Cortex of kidney (tissue), 1 donor: ENCODE results near the gene PRKCB.

Experiments
- DNase-seq: peaks from one replicate; lab custom pipeline; 2025; lab: John Stamatoyannopoulos, UW

PRKCB gene

DNA sequence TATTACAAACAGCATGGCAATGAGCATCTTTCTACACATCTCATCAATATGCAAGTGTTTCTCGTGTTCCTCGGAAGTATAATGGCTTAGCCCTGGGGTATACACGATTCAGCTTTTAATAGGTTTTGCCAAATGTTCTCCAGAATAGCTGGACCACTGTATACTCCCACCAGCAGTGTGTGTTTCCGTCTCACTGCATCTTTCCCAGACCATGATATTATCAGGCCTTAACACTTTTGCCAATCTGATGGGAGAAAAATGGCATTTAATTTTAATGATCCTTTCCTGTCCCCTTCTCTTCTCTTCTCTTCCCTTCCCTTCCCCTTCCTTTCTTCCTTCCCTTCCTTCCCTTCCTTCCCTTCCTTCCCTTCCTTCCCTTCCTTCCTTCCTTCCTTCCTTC, 30.8 kb downstream of the PRKCB start:
- DNase-seq = no peak

DNA sequence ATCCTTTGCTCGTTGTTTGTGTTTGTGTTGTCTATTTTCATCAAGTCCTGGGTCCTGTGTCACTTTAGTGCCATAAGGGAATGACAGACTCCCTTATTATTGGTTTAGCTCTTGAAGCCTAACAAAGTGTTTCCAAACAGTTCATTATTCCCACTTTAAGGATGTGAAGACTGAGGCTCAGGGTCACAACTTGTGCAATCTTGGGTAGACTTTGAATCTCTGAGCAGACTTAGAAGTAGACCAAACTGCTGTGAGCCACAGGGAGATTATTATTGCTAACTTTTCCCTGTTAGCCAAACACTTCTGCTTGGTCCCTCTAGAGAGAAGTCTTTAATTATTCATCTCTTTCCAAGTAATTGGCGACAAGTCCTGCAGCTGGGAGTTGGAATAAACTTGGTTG, 31.8 kb downstream of the PRKCB start:
- no peak for DNase-seq

DNA sequence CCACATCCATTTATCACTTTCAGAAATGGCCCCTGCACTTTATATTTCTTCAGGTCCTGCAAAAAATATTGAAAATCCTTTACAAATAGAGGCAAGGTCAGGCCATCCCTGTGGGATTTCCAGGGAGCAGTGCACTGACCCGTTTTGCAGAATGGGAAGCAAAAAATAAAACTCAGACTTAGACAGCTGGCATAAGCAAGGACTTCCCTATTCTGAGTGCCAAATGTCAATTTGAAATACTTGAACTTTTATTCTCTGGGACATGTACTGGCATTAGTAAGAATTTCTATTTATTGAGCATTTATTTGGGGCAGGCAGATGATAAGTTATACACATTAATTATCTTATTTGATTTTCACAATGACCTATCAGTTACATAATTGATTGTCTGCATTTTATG, 32.4 kb downstream of the PRKCB start:
- no peak for DNase-seq

DNA sequence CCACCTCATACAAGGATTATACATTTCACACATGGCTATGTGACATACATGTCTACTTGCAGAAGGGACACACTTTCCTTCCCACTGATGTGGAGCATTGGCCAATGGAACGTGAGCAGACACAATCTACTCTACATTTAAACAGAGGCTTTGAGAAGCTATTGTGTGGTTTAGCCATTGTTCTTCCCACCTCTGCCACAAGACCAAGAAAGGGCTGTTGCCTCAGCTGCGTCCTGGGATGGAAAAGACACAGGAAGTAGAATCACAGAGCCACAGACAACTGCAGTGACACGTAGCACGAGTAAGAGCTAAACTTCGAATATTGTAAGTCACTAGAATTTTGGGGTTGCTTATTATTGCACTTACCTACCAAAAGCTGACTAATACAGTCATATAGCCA, 33.3 kb downstream of the PRKCB start:
- DNase-seq = no peak

DNA sequence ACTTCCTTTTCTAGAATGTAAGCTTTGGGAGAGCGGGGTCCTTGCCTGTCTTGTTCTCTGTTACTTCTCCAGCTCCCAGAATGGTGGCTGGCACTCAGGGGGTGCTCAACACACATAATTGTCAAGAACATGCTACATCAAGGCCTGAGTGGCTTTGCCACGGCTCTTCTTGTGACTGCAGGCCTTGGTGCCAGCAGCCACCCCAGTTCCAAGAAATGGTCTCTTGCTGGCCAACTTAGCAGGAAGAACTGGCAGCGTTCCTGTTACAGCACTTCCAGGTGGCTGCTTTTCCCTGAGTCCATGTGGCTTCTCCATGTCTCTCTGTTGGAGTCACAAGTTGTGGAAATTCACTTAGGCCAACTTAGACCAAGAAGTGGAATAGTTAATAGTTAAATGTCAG, 36.1 kb downstream of the PRKCB start:
- no peak for DNase-seq

DNA sequence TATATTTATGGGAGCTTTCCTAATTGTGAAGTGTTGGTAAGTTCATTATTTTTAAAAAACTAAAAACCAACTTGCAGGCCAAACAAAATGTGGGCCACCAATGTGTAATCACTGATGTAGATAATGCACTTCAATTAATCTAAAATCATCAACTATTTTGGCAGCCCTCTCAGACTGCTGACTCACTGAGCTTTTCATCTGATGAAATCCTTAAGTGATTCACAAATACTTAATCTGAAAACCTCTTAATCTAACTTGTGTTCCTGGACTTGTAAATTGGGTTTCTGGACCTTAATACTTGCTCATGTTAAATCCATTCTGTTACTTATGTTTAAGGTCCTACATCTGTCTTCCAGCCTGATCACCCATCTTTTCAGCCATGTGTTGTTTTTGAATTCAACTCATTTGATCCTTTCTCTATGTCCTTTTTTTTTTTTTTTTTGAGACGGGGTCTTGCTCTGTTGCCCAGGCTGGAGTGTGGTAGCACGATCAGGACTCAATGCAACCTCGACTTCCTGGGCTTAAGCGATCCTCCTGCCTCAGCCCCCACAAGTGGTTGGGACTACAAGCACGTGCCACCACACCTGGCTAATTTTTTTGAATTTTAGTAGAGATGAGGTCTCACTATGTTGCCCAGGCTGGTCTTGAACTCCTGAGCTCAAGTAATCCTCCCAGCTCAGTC, 39.0 kb downstream of the PRKCB start:
- no peak for DNase-seq

DNA sequence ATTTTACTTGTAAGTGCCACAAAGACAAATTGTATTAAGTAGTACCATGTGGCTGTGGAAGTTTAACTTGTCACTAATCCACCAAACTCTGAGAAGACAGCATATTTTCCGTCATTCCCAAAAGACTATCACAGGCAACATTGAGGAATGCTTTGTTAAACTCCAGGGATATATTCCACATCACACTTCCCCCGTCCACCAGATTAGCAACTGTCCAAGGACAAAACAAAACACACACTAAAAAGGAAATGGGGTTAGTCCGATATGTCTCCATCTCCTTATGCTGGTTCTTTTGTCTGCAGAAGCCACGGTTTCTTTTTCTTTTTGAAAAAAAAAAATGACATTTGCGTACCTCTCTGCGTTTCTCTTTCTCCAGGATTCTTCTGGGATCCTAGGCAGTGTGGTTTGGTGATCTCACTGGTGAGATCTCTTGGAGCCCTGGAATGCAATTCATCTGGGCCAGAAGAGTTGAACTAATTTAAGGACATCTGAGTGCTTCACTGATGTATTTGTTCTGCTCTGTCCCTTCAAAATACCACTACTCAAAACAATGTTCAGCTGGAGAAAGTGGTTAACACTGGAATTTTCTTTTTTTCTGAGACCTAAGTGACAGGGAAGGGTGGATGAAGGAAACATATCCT, 40.6 kb downstream of the PRKCB start:
- no peak for DNase-seq

DNA sequence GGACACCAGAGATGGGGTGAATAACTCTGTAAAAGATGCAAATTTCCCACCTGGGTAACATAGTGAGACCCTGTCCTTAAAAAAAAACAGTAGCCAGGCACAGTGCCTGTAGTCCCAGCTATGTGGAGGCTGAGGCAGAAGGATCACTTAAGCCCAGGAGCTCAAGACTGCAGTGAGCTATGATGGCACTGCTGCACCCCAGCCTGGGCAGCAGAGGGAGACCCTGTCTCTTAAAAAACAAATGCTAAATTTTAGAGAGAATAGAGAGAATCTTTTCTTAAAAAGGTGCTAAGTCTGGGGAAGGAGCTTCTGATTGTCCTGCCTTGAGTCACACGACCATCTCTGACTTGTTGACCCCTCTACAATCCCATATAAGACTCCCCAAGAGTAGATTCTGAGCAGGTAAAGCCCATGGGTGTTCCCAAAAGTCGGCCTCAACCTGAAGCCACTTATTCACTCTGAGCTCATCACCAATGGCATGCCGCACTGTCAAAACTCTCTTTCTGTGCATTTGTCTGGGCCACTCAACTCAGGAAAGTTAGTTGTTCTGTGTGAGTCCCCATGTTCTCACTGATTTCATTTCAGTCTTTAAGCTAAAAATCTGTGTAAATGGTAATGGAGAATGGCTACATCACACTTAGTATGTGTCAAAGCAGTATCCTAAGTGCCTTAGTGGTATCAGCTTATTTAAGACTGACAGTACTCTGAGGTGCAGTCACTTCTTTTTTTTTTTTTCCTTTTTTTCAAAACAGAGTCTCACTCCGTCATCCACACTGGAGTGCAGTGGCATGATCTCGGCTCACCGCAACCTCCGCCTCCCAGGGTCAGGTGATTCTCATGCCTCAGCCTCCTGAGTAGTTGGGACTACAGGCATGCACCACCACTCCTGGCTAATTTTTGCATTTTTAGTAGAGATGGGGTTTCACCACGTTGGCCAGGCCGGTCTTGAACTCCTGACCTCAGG, 41.6 kb downstream of the PRKCB start:
- no peak for DNase-seq

DNA sequence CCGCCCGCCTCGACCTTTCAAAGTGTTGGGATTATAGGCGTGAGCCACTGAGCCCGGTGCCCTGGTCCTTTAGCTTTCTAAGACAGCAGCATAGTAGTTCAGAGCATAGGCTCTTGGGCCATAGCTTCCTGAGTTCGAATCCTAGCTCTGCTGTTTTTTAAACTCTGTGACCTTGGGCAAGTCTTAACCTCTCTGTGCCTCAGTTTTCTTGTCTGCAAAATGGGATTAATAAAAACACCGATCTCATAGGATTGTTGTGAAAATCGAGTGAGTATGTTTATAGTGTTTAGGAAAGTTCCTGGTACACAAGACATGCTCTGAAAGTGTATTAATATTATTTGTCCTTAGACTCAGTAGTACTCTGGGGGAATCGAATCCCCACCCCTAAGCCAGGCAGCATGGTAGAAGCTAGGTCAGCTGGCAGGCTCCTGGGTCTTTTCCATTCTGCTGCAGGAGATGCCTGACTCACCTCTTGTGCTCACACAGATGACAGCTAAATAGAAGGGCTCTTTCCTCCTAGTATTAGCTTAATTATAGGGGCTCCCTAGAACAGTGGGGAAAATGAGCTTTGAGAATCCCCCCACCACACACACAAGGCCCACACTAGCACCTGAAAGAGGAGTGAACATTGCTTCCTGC, 44.1 kb downstream of the PRKCB start:
- DNase-seq = no peak

DNA sequence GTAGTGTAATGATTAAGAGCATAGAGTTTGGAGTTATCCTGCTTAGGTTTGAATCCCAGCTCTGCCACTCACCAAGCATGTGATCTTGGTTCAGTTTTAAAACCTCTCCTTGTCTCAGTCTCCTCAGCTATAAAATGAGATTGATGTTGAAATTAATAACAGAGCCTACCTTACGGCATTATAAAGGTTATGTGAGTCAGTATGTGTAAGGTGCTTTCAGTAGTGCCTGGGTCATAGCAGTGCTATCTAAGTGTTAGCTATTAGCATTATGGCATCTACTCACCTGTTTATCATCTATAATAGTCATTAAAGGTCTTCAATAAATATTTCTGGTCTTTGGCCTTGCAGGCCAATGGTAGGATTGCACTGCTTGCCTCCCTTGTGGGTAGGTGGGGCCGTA, 53.4 kb downstream of the PRKCB start:
- no peak for DNase-seq

DNA sequence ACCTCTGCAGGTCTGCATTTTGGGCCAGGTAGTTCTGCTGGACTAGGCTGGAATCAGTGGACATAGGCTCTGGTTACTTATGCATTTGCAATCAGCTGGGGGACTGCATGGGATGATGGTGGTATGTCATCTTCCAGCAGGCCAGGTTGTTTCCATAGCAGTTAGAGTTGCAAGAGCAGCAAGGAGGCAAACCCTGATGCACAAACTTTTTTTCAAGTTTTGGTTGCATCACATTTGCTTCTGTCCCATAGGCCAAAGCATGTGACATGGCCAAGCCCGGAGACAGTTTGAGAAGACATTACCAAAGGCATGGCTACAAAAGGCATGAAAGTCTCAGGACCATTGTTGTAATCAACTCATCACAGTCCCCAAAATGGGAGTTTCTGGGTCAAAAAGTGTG, 58.2 kb downstream of the PRKCB start:
- DNase-seq = no peak

DNA sequence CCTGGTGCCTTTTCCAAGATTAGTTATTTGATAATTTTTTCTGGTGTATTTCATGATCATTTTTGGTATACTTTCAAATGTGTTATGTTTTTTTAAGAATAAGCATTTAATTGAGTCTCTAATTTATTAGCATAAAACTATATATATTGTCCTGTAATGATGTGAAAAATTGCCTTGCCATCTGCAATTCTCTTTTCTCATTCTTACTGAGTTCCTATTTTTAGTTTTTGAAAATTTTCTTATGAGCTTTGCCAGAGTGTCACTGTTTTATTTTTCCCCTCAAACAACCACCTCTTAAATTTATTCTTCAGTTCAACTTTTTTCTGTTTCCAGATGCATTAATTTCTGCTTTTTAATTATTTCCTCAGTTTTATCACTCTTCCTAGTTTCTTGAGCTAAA, 59.3 kb downstream of the PRKCB start:
- no peak for DNase-seq

DNA sequence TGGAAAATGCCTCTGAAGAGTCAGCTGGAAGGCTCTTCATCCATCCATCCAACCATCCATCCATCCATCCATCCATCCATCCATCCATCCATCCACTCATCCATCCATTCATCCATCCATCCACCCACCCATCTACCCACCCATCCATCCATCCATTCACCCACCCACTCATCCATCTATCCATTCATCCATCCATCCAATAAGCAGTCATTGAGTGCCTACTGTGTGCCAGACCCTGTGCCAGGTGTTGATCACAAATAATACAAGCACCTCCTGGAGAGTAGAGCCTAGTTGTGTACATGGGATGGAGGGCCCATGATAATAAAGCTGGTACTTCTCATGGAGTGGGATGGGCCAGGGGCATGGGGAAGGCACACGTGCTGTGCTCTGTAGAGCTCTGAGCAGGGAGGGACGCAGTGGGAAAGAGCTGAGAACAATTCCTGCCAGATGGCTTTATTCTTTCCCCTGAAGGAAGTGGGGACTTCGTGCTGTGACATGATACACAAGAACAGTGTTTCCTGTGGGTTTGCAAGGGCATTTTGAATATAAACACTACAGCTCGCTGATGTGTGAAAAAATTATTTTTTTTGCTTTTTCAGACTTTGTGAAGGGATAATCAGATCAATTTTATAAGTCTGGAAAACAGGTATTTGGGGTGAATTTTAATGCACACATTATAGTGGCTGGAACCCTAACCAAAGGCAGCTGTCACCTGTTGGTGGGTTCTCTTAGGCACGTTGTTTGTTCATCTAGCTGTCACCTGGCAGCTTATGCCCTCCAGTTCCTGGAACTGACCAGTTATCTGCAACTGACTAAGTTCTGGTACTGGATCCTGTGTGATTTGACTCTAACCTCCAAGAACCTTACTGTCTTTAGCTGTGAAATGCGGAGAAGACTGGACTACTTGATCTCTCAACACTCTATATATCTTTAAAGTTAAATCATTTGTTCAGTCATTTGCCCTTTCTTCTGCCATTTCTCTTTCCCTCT, 61.3 kb downstream of the PRKCB start:
- DNase-seq = no peak

DNA sequence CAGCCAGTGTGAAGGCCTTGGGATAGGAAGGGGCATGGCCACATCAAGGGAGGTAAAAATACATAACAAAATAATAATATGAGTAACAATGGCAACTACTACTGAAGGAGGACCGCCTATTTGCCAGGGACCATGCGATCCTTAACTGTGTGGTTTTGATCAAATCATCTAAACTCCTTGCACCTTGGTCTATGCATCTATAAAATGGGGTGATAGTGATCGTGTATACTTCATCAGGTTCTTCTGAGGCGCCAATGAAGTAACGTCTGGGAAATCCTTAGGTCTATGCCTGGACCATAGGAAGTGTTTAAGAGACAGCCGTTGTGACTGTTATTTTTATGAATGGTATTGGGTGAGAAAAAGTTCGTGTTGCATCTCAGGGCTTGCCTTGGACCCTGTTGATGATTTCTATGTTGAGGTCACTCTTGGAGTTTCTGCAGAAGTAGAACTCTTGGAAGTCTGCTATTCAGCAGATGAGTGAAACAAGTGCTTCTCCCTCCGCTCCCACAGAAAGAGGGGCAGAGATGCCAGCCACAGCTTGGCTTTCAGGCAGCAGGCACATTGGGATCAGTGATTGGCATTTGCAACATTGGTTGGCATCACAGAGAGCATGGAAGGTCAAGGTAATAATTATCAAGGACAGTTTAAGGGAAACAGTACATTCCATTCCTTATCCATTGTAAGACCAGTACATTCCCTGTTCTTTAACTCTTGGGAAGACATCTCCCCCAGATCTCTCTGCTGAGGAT, 63.1 kb downstream of the PRKCB start:
- DNase-seq = no peak

DNA sequence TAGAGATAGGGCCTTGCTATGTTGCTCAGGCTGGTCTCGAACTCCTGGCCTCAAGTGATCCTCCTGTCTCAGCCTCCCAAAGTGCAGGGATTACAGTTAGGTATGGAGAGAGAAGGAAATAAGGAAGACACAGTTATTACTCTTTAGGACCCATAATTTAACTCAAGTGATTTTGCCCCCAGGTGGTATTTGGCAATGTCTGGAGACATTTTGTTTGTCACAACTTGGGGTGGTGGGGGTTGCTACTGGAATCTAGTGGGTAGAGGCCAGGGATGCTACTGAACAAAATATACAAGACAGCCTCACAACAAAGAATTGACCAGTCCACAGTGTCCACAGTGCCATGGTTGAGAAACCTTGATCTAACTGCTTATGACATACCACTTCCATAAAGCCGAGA, 64.1 kb downstream of the PRKCB start:
- no peak for DNase-seq

DNA sequence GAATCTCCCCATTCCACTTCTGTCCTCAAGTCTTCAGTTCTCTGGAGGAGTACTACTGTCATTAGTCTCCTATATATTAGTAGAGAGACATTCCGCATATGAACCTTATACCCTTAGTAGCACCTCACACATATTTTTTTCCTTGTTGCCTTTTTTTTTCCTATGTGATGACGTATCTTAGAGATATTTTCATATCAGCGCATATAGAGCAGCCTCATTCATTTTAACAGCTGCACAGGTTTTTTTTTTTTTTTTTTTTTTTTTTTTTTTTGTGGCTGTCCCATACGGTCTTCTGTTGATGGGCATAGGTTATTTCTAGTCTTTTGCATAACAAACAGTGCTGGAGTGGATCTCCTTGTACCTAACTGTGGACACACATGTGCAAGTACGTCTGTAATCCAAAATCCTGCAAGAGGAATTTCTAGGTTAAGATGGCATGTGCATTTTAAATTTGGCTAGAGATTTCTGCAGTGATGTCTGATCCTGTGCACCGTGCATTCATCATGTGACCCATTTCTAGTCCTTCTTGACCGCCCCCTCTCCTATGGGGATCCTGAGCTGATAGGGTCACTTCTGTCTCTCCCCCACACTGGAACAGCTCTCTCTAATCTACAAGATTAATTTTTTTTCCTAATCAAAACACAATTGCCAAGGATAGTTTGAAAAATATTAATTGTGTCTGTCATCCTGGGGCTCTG, 64.8 kb downstream of the PRKCB start:
- DNase-seq = no peak

DNA sequence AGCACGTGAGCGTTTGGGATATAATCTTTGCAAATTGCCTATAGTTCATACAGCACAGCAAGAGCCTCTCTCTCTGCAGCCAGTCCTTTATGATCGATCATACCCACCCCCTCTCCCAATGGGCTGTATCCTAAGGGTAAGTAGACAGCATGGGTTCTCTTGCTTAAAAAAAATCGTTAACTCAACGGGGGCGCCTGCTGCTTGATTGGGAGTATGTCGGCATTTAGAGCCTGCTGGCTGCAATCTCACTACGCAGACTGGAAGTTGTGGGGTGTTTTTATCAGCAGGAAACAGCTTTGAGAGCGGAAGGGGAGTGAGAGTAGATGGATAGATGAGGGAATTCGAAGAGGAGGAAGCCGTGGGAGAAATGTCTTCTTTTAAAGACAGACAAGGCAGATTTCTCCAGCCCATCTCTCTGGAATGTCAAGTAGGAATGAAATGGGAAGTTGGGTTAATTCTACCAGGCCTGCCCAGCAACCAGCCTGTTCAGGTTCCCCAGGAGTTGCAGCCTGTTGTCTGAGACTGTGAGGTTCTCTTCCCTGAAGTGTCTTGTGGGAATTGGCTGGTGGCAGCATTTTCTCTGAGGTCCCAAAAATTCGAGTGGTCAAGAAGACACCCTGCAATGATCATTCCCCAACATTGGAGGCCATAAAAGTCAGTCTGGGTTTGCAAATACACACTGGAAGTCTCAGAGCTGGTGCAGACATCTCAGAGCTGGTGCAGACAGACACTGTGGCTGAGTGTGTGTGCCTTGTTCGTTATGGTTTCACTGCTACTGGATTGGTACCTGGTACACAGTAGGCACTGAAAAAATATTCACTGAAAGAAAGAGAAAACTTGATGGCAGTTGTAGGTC, 65.6 kb downstream of the PRKCB start:
- DNase-seq = no peak

DNA sequence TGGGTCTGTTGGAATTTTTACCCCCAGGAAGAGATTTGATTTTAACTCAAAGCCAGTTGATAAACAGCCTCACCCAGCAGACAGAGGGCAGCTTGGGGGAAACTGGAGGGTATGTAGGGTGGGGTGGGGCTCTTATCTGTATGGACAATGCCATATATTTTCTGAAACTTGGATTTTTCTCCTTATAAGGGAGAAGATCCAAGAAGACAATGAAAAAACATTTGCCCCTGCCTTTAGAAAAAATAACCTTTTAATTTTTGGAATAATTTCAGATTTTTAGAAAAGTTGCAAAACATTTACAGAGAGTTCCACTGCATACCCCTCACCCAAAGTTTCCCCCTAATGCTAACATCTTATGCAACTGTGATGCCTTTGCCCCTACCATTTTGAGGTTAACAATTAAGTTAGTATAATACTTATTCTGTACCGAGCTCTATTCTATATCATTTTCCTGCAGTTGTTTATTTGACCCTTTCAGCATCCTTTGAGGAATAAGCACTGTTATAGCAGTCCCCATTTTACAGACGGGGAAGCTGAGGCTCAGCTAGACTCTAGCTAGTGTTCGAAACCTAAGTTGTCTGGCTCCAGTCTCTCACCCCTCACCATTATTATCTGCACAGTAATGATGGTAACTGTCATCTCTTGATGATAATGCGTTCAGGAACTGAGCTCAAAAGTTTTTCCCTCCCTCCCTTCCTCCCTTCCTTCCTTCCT, 66.4 kb downstream of the PRKCB start:
- DNase-seq = no peak
